Renal cortex interstitium (tissue), 11 donors: ENCODE measurements around the gene ASMT. TPM values are rescaled to one million over a fixed set of nuclear protein-coding genes. Genes with fewer than 3 reads are reported as not detected.

Experiments
- DNase-seq, 11 donors: peaks; one replicate each; pipeline ENCODE4 v3.0.0-alpha.2; 2013; ENCODE audit warnings: low read depth in 9 of 11, low spot score in 4 of 11; ENCODE audit errors: extremely low read depth in 1 of 11
- polyA plus RNA-seq, 3 donors: library from polyadenylated mRNA; unstranded; fragments of 120-200 nt; gene quantifications; one replicate each; pipeline ENCODE4 v1.2.1, GENCODE V29; 2013; ENCODE audit not compliant: insufficient read length in 3 of 3

ASMT gene
- polyA plus RNA-seq, 3 donors, result 0.14 to 0.47 TPM; not detected in 1

GRCh38 chrX:1596676-1597344, 18.0 kb upstream of the ASMT start:
- no peak for DNase-seq

GRCh38 chrX:1597345-1598020, 17.4 kb upstream of the ASMT start:
- no peak for DNase-seq

- no peak for DNase-seq
Observed at GRCh38 chrX:1598021-1598875, 16.6 kb upstream of the ASMT start.

GRCh38 chrX:1598876-1599790, 15.7 kb upstream of the ASMT start:
- DNase-seq, result no peak

GRCh38 chrX:1599791-1600405, 15.0 kb upstream of the ASMT start:
- DNase-seq, result no peak

GRCh38 chrX:1600406-1601050, 14.3 kb upstream of the ASMT start:
- no peak for DNase-seq

GRCh38 chrX:1601051-1601767, 13.7 kb upstream of the ASMT start:
- no peak for DNase-seq

- no peak for DNase-seq
Observed at GRCh38 chrX:1601768-1602085, 13.1 kb upstream of the ASMT start.

GRCh38 chrX:1602299-1602698, 12.6 kb upstream of the ASMT start:
- DNase-seq, result no peak

GRCh38 chrX:1606496-1606895, 8.4 kb upstream of the ASMT start:
- DNase-seq, result no peak

- DNase-seq, result no peak
Observed at GRCh38 chrX:1609311-1609710, 5.5 kb upstream of the ASMT start.

- DNase-seq, result no peak
Observed at GRCh38 chrX:1609762-1610161, 5.1 kb upstream of the ASMT start.

GRCh38 chrX:1610166-1610565, 4.7 kb upstream of the ASMT start:
- DNase-seq, result no peak

GRCh38 chrX:1610736-1611135, 4.1 kb upstream of the ASMT start:
- no peak for DNase-seq

- no peak for DNase-seq
Observed at GRCh38 chrX:1612641-1613286, 2.1 kb upstream of the ASMT start.

GRCh38 chrX:1618689-1619088, 3.8 kb downstream of the ASMT start:
- DNase-seq, result no peak

GRCh38 chrX:1623691-1624090, 8.8 kb downstream of the ASMT start:
- DNase-seq, result no peak
